Measurements from ENCODE around the gene CCDC124.

- TF ChIP-seq CTCF (IDR thresholded peaks at IDR 0.05; ENCODE audit: borderline replicate concordance, extremely low read depth, low read length, poor library complexity, severe bottlenecking) (no peak), EZH2 (IDR thresholded peaks at IDR 0.05; ENCODE audit: borderline replicate concordance, low read depth, low read length, severe bottlenecking) (no peak)
Measured at GRCh38 chr19:17929056-17929455, 3.8 kb upstream of the CCDC124 start.
